Uterus (tissue), 2 donors: ENCODE measurements around the gene NFU1.

Experiments used
- POLR2A ChIP-seq, 2 donors: fragments of 450-650 bp; IDR thresholded peaks; one replicate each; pipeline ENCODE4 v1.6.1; 2016; ENCODE audit warnings: antibody characterized with exemption in 2 of 2, mild to moderate bottlenecking in 1 of 2, moderate library complexity in 1 of 2
- TF ChIP-seq, protein P1 (sequence below), 4 experiments: fragments of 200-600 bp in 2 of 4; fragments of 450-650 bp in 2 of 4; sonication (generic) in 2 of 4; IDR thresholded peaks; one replicate each; pipeline ENCODE4 v1.5.1; 2016 to 2019; ENCODE audit warnings: antibody characterized with exemption in 4 of 4, mild to moderate bottlenecking in 2 of 4, moderate library complexity in 1 of 4

DNA sequence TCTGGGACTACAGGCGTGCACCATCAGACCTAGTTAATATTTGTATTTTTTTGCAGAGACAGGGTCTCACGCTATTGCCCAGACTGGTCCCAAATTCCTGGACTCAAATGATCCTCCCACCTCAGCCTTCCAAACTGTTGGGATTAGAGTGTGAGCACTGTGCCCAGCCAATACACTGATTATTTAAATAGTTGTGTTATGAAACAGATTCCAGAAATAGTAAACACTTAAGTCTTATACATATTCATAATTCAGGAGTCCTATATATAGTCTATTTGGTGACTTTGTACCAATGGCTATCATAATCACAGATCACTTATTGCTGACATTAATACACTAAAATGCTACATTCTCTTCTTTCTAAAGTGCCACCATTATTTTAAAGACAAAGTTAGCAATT is 12.8 kb downstream of the NFU1 start:
- no peak for TF ChIP-seq POLR2A (IDR thresholded peaks at IDR 0.05)
- TF ChIP-seq, protein P1, sequence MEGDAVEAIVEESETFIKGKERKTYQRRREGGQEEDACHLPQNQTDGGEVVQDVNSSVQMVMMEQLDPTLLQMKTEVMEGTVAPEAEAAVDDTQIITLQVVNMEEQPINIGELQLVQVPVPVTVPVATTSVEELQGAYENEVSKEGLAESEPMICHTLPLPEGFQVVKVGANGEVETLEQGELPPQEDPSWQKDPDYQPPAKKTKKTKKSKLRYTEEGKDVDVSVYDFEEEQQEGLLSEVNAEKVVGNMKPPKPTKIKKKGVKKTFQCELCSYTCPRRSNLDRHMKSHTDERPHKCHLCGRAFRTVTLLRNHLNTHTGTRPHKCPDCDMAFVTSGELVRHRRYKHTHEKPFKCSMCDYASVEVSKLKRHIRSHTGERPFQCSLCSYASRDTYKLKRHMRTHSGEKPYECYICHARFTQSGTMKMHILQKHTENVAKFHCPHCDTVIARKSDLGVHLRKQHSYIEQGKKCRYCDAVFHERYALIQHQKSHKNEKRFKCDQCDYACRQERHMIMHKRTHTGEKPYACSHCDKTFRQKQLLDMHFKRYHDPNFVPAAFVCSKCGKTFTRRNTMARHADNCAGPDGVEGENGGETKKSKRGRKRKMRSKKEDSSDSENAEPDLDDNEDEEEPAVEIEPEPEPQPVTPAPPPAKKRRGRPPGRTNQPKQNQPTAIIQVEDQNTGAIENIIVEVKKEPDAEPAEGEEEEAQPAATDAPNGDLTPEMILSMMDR (IDR thresholded peaks at IDR 0.05): no peak
